Amniotic epithelial cell (primary cell): Measurements from ENCODE around the gene FAM117A.
"Not testable (repeated sequence)": the region's sequence is repeated elsewhere in the genome, so short reads cannot be mapped to it uniquely, and the experiment has no call there.

Experiments
- DNase-seq: peaks from one replicate; pipeline ENCODE4 v3.0.0-alpha.2; 2010; ENCODE audit warnings: low read depth

Gene FAM117A

GRCh38 chr17:49764559-49765180, 739 bp upstream of the FAM117A start:
- DNase-seq: no peak

- peak; percentile 32 for DNase-seq
Observed at GRCh38 chr17:49762151-49762941, 1.6 kb downstream of the FAM117A start.

- DNase-seq: peak; percentile 69
Observed at GRCh38 chr17:49760932-49761558, 2.9 kb downstream of the FAM117A start.

GRCh38 chr17:49760296-49760695, 3.6 kb downstream of the FAM117A start:
- DNase-seq: no peak

- no peak for DNase-seq
Observed at GRCh38 chr17:49759203-49759602, 4.7 kb downstream of the FAM117A start.

GRCh38 chr17:49758464-49759010, 5.4 kb downstream of the FAM117A start:
- not testable (repeated sequence) for DNase-seq

GRCh38 chr17:49757151-49757777, 6.7 kb downstream of the FAM117A start:
- DNase-seq: no peak

GRCh38 chr17:49756323-49757150, 7.4 kb downstream of the FAM117A start:
- no peak for DNase-seq

- DNase-seq: no peak
Observed at GRCh38 chr17:49755663-49756283, 8.2 kb downstream of the FAM117A start.

- DNase-seq: peak; percentile 98
Observed at GRCh38 chr17:49753959-49754391, 10.0 kb downstream of the FAM117A start.

- DNase-seq: no peak
Observed at GRCh38 chr17:49752508-49752907, 11.4 kb downstream of the FAM117A start.

GRCh38 chr17:49749730-49750129, 14.2 kb downstream of the FAM117A start:
- DNase-seq: no peak

GRCh38 chr17:49748791-49749190, 15.1 kb downstream of the FAM117A start:
- DNase-seq: no peak

- no peak for DNase-seq
Observed at GRCh38 chr17:49748223-49748622, 15.7 kb downstream of the FAM117A start.

- no peak for DNase-seq
Observed at GRCh38 chr17:49747632-49748031, 16.3 kb downstream of the FAM117A start.

GRCh38 chr17:49746791-49747490, 17.0 kb downstream of the FAM117A start:
- DNase-seq: no peak

GRCh38 chr17:49745175-49746139, 18.5 kb downstream of the FAM117A start:
- DNase-seq: no peak

- DNase-seq: peak; percentile 82
Observed at GRCh38 chr17:49742166-49742638, 21.7 kb downstream of the FAM117A start.

GRCh38 chr17:49741692-49742076, 22.2 kb downstream of the FAM117A start:
- DNase-seq: no peak
